CD4-positive, alpha-beta T cell treated with Interleukin-17A for 1 hour (primary cell): ENCODE measurements around the gene PRKCZ.

ENCODE experiments used
- DNase-seq: peaks from one replicate; pipeline ENCODE4 v3.0.0-alpha.2; 2020

The PRKCZ gene

GRCh38 chr1:2124446-2125198 is 74.4 kb downstream of the PRKCZ start:
- no peak for DNase-seq

GRCh38 chr1:2125350-2126211 is 75.4 kb downstream of the PRKCZ start:
- DNase-seq: no peak

GRCh38 chr1:2126331-2127186 is 76.3 kb downstream of the PRKCZ start:
- DNase-seq: no peak

GRCh38 chr1:2127187-2128145 is 77.3 kb downstream of the PRKCZ start:
- no peak for DNase-seq

- no peak for DNase-seq
Measured at GRCh38 chr1:2128189-2128901, 78.1 kb downstream of the PRKCZ start.

GRCh38 chr1:2129256-2129943 is 79.2 kb downstream of the PRKCZ start:
- no peak for DNase-seq

- DNase-seq: no peak
Measured at GRCh38 chr1:2130156-2130555, 79.9 kb downstream of the PRKCZ start.

- no peak for DNase-seq
Measured at GRCh38 chr1:2130871-2131289, 80.7 kb downstream of the PRKCZ start.

GRCh38 chr1:2132222-2133038 is 82.2 kb downstream of the PRKCZ start:
- peak; percentile 18 for DNase-seq

GRCh38 chr1:2133039-2133878 is 83.0 kb downstream of the PRKCZ start:
- peak; percentile 98 for DNase-seq

GRCh38 chr1:2133879-2134215 is 83.6 kb downstream of the PRKCZ start:
- no peak for DNase-seq

GRCh38 chr1:2134266-2134620 is 84.0 kb downstream of the PRKCZ start:
- no peak for DNase-seq

- no peak for DNase-seq
Measured at GRCh38 chr1:2134621-2135307, 84.6 kb downstream of the PRKCZ start.

- DNase-seq: no peak
Measured at GRCh38 chr1:2135441-2135841, 85.2 kb downstream of the PRKCZ start.

GRCh38 chr1:2135941-2136340 is 85.7 kb downstream of the PRKCZ start:
- DNase-seq: no peak

GRCh38 chr1:2136386-2137235 is 86.4 kb downstream of the PRKCZ start:
- DNase-seq: no peak
